ENCODE measurements around the gene RRAD.

DNA sequence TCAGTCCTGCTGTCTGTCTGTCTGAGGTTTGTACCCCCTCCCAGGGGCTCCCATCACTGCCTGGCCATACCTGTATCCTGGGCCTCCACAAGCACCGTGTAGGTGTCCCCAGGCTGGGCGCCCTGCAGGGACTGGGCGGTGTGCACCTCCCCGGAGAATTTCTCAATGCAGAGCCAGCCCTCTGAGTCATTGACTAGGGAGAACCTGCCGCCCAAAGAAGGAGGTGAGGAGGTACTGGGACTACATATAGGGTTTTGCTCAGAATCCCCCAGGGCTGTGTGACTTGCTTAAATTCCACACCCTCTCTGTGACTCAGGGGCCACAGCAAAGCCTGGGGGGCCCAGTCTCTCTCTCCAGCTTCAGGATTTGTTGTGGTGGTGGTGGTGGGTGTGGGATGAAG, 14.2 kb downstream of the RRAD start:
- TF ChIP-seq EZH2 (IDR thresholded peaks at IDR 0.05; ENCODE audit: borderline replicate concordance, insufficient read depth, low read length, poor library complexity, severe bottlenecking) (no peak), CTCF (IDR thresholded peaks at IDR 0.05; ENCODE audit: poor library complexity, severe bottlenecking) (no peak)
